HEK293T (cell line): ENCODE measurements around the gene RBM20.

Experiments used
- CTCF ChIA-PET: fragments of 350-600 bp; formaldehyde crosslinking; extraction: SDS; loops from one replicate; lab custom pipeline; 2021; ENCODE audit warnings: antibody characterized with exemption, inconsistent platforms; lab: Yijun Ruan, JAX
- POLR2A ChIA-PET: fragments of 350-600 bp; formaldehyde crosslinking; extraction: SDS; loops from one replicate; lab custom pipeline; 2020; ENCODE audit warnings: antibody characterized with exemption, inconsistent platforms; lab: Yijun Ruan, JAX
- DNase-seq: peaks from one replicate; pipeline ENCODE4 v3.0.0; 2012; ENCODE audit warnings: mixed read lengths; ENCODE audit errors: extremely low spot score
- ARNT ChIP-seq: fragments of 450-650 bp; IDR thresholded peaks from 2 replicates; pipeline ENCODE4 v1.6.1; 2017; ENCODE audit warnings: mild to moderate bottlenecking
- BHLHE40 ChIP-seq: fragments of 450-650 bp; IDR thresholded peaks from 2 replicates; pipeline ENCODE4 v1.6.1; 2016; ENCODE audit warnings: mild to moderate bottlenecking, moderate library complexity, borderline replicate concordance
- CTBP1 ChIP-seq: fragments of 450-650 bp; IDR thresholded peaks from 2 replicates; pipeline ENCODE4 v1.6.1; 2016; ENCODE audit warnings: borderline replicate concordance
- ELF4 ChIP-seq: fragments of 450-650 bp; IDR thresholded peaks from 2 replicates; pipeline ENCODE4 v1.6.1; 2017; ENCODE audit warnings: antibody characterized with exemption
- FOXA1 ChIP-seq: fragments of 450-650 bp; IDR thresholded peaks from 2 replicates; pipeline ENCODE4 v1.6.1; 2016; ENCODE audit warnings: mild to moderate bottlenecking
- FOXK2 ChIP-seq: fragments of 450-650 bp; IDR thresholded peaks from 2 replicates; pipeline ENCODE4 v1.6.1; 2016; ENCODE audit warnings: mild to moderate bottlenecking
- FOXM1 ChIP-seq: fragments of 450-650 bp; IDR thresholded peaks from 2 replicates; pipeline ENCODE4 v1.6.1; 2017; ENCODE audit warnings: mild to moderate bottlenecking, borderline replicate concordance
- HDGF ChIP-seq: fragments of 450-650 bp; IDR thresholded peaks from 2 replicates; pipeline ENCODE4 v1.6.1; 2017; ENCODE audit warnings: antibody characterized with exemption, borderline replicate concordance
- L3MBTL2 ChIP-seq: fragments of 450-650 bp; conservative IDR thresholded peaks from 2 replicates; pipeline ENCODE4 v1.6.1; 2016; ENCODE audit warnings: mild to moderate bottlenecking
- LEF1 ChIP-seq: fragments of 450-650 bp; IDR thresholded peaks from 2 replicates; pipeline ENCODE4 v1.6.1; 2017; ENCODE audit warnings: mild to moderate bottlenecking, borderline replicate concordance
- NFRKB ChIP-seq: fragments of 450-650 bp; IDR thresholded peaks from 2 replicates; pipeline ENCODE4 v1.6.1; 2016; ENCODE audit warnings: mild to moderate bottlenecking, moderate library complexity
- SP1 ChIP-seq: fragments of 450-650 bp; IDR thresholded peaks from 2 replicates; pipeline ENCODE4 v1.6.1; 2017
- SUZ12 ChIP-seq: fragments of 450-650 bp; IDR thresholded peaks from 2 replicates; pipeline ENCODE4 v1.6.1; 2016; ENCODE audit warnings: mild to moderate bottlenecking
- TARDBP ChIP-seq: fragments of 450-650 bp; IDR thresholded peaks from 2 replicates; pipeline ENCODE4 v1.6.1; 2016
- ZNF384 ChIP-seq: fragments of 450-650 bp; IDR thresholded peaks from 2 replicates; pipeline ENCODE4 v1.6.1; 2016
- TF ChIP-seq, protein P1 (sequence below): fragments of 450-650 bp; IDR thresholded peaks from 2 replicates; pipeline ENCODE4 v1.6.1; 2016

Gene RBM20

DNA sequence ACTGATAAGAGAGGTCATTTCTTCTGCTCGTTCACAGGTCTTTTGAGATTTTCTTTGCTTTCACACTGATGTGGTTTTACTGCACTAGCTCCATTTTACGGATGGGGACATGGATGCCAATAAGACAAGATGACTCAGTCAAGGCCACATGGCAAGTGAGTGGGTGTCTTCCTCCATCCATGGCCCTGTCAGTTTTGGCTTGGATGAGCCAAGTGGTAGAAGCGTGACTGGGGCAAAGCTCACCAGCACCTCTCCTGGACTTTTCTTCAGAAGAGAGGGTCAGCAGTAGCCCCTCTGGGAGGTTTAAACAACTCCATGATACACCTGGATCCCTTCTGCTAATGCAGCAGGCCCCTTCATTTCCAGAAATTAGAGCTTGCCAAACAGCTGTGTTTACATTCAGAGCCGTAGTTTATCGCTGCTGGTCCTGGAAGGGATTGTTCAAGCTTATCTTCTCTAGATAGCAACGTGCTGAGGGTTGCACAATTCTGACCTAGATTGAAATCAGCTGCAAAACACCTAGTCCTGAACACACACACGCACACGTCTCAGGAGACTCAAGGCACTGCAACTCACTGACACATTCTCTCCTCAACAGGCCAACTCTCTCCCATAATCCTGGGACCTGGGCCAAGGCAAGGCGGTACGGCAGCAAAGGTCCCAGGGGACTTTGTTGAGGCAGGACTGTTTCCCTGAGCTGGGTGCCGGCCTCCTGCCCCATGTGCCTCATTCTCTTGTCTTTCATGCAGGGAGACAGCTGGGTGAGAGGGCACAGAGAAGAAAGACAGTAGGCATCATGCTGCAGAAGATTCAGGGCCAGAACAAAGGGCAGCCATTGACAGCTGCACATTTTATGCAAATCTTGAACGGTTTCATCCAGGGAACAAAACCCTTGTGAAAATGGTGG, 213.4 kb downstream of the RBM20 start:
- ChIA-PET POLR2A (interaction anchor here (1.1 to 2.4 kb wide), 4 partner anchors 11 to 61 kb away, joined by 4 to 11 read pairs (median 8); partner anchors contain the start of genes BBIP1, PDCD4 and SHOC2), CTCF (interaction anchor here (0.6 to 2.6 kb wide), 4 partner anchors 10 to 1476 kb away, joined by 3 to 7 read pairs (median 4); partner anchors contain the start of gene ADRA2A)
- no peak for TF ChIP-seq L3MBTL2
- no peak for DNase-seq

DNA sequence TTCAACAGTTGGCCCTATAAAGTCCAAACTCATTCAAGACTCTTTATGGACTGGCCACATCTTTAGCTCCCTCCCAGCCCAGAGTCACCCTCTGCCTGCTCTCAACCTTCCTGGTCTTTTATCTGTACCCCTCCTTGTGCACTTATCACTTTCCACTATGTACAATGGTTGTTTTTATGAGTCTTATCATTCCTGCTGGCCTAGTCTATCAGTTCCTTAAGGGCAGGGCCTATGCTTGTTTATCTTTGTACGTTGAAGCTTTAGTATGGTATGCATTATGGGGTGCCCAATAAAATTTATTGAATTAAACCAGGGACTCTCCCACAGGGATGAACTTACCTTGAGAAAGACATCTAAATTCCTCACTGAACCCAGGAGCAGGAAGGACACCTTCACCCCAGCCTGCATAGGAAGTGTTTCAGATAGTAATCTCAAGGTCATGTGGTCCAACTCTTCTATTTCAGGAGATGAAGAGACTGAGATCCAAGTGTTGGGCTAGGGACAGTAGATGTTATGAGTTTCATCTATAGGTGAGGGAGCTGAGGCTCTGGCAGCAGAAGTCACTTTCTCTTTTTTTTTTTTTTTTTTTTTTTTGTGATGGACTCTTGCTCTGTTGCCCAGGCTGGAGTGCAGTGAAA, 214.3 kb downstream of the RBM20 start:
- no peak for DNase-seq
- TF ChIP-seq, protein P1, sequence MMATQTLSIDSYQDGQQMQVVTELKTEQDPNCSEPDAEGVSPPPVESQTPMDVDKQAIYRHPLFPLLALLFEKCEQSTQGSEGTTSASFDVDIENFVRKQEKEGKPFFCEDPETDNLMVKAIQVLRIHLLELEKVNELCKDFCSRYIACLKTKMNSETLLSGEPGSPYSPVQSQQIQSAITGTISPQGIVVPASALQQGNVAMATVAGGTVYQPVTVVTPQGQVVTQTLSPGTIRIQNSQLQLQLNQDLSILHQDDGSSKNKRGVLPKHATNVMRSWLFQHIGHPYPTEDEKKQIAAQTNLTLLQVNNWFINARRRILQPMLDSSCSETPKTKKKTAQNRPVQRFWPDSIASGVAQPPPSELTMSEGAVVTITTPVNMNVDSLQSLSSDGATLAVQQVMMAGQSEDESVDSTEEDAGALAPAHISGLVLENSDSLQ = no peak
- TF ChIP-seq FOXM1 (no peak), TARDBP (no peak), BHLHE40 (no peak), ELF4 (no peak), FOXK2 (no peak), FOXA1 (no peak), CTBP1 (no peak), SP1 (no peak), NFRKB (no peak), ZNF384 (no peak), LEF1 (no peak), L3MBTL2 (no peak), ARNT (no peak)
- ChIA-PET CTCF (interaction anchor here (2.6 kb wide), 1 partner anchor 9 kb away, joined by 7 read pairs; no protein-coding TSS in a partner anchor), POLR2A (interaction anchor here (1.0 to 2.4 kb wide), 5 partner anchors 10 to 19 kb away, joined by 3 to 11 read pairs (median 9); partner anchors contain the start of gene PDCD4)

DNA sequence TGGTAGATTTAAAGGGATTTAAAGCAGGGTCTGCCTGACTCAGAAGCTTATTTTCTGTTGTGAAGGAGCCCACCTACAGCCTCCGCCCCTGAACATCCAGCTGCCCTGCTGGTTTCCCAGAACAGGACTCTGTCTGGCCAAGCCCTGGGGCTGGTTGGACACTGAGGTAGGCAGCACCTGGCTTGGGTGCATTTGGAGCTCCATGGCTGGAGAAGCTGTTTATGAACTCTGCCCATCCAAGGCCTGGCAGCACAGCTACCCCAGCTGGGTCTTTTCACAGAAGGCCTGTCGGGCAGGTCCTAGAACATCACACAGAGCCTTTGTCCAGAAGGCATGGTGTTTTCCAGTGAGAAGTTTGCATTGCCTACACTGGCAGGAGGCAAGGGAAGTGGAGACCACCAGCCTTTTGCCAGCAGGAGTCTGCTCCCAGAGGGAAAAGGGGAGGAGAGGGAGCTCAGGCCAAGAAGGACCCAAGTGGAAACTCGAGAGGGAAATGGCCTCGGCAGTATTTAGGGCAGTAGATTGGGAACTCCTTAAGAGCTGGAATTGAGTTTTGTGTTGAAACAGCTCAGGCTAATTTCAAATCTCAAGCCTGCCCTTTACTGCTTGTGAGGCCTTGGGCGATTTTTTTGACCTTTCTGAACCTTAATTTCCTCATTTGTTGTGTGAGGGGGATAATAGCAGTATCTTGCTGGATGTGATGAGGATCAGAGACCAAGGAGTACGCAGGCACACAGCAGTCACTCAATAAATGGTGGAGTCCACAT, 215.3 kb downstream of the RBM20 start:
- CTCF ChIA-PET = interaction anchor here (2.6 kb wide), 1 partner anchor 8 kb away, joined by 7 read pairs; no protein-coding TSS in a partner anchor
- no peak for TF ChIP-seq HDGF
- no peak for TF ChIP-seq NFRKB
- no peak for TF ChIP-seq LEF1
- no peak for TF ChIP-seq FOXK2
- no peak for TF ChIP-seq SUZ12
- TF ChIP-seq BHLHE40 = no peak
- no peak for TF ChIP-seq SP1
- no peak for TF ChIP-seq ELF4
- TF ChIP-seq FOXA1 = no peak
- POLR2A ChIA-PET = interaction anchor here (1.0 to 2.4 kb wide), 4 partner anchors 9 to 18 kb away, joined by 3 to 9 read pairs (median 8); partner anchors contain the start of gene PDCD4
- no peak for DNase-seq

DNA sequence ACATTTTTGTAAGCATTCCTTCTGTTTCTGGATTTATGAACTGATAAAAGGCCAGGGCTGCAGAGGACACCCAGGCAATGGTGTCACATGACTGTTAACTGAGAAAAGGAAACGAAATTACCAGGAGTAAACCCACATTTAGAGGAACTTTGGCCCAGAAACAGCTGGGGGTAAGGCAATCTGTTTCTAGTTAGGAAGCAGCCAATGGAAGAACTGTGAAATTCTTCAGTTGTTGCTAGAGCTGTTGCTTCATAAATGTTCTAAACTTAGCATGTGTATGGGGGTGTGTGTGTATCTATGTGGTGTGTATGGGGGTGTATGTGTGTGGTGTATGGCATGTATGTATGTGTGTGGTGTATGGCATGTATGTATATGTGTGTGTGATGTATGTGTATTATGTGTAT, 215.8 kb downstream of the RBM20 start:
- TF ChIP-seq FOXM1 = no peak
- no peak for TF ChIP-seq ZNF384
- no peak for TF ChIP-seq ELF4
- TF ChIP-seq LEF1 = no peak
- no peak for TF ChIP-seq FOXA1
- TF ChIP-seq, protein P1 = no peak
- no peak for TF ChIP-seq TARDBP
- TF ChIP-seq SP1 = no peak
- TF ChIP-seq FOXK2 = no peak
- TF ChIP-seq NFRKB = no peak
- TF ChIP-seq BHLHE40 = no peak
- TF ChIP-seq CTBP1 = no peak
- TF ChIP-seq HDGF = no peak
- TF ChIP-seq SUZ12 = no peak
- ChIA-PET CTCF (interaction anchor here (2.6 kb wide), 1 partner anchor 7 kb away, joined by 7 read pairs; no protein-coding TSS in a partner anchor), POLR2A (interaction anchor here (2.4 kb wide), 1 partner anchor 8 kb away, joined by 7 read pairs; no protein-coding TSS in a partner anchor)
- no peak for DNase-seq

DNA sequence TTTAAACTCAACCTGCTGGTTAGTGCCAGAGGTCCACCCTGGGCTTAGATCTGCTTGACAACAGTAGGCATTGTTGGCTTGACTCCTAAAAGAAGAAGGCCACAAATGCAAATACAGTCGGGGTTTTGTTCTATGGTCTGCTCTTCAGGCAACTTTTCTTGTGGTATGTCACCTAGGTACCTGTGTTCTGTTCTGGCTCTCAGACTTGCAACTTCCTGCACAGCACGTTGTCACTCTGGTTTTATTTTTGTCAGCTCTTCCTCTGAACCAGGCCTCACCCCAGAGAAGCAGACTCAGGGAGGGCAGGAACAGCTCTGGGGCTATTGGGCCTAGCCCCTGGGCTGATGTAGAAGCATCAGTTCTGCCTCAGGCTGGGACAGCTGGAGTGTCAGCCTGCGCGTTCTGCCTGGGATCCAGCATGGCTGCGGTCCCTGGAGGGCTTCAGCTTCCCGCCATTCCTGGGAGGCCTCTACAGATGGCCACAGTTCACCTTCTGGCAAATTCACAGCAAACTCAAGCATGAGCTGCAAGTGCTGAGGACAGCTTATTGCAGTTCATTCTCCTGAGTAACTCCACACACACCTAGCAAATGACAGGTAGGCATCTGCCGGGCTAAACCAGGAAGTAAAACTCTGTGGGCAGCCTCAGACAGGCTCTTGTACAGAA, 216.6 kb downstream of the RBM20 start:
- ChIA-PET POLR2A (interaction anchor here (1.0 kb wide), 1 partner anchor 12 kb away, joined by 3 read pairs; no protein-coding TSS in a partner anchor), CTCF (no interaction called here)
- no peak for TF ChIP-seq NFRKB
- no peak for TF ChIP-seq L3MBTL2
- no peak for TF ChIP-seq CTBP1
- no peak for TF ChIP-seq FOXA1
- no peak for TF ChIP-seq FOXK2
- no peak for TF ChIP-seq HDGF
- no peak for TF ChIP-seq ARNT
- TF ChIP-seq SUZ12 = no peak
- no peak for DNase-seq
